IMR-90 (cell line): ENCODE results near the gene CGNL1. TPM values are rescaled to one million over a fixed set of nuclear protein-coding genes. Genes with fewer than 3 reads are reported as not detected.

ENCODE experiments used
- ATAC-seq: fragments of 200-7000 bp; cut with Tn5 transposase; 2 replicates; pipeline ENCODE4 v1.9.1; 2020; ENCODE audit warnings: low read depth, mild to moderate bottlenecking, moderate library complexity
- BruUV-seq: library from RNA; stranded (reverse); fragments of 400-500 nt; replicated peaks from 2 replicates; lab custom pipeline; 2021; lab: Mats Ljungman, UMichigan
- CTCF ChIA-PET: fragments of 300-600 bp; formaldehyde crosslinking; extraction: SDS; loops from one replicate; lab custom pipeline; 2021; ENCODE audit warnings: antibody characterized with exemption; lab: Yijun Ruan, JAX
- POLR2A ChIA-PET: fragments of 300-600 bp; sonication (Branson Sonifier 250); formaldehyde crosslinking; loops from one replicate; lab custom pipeline; 2022; ENCODE audit warnings: antibody characterized with exemption; ENCODE audit not compliant: unreplicated experiment; lab: Charles Lee
- DNase-seq: peaks from one replicate; pipeline ENCODE4 v3.0.0; 2013
- H2AFZ ChIP-seq: replicated peaks from 2 replicates; pipeline ENCODE3; 2013; ENCODE audit warnings: low read length, mild to moderate bottlenecking; ENCODE audit not compliant: poor library complexity
- H2AK5ac ChIP-seq: 2 replicates; pipeline ENCODE4 v1.6.1; 2013; ENCODE audit warnings: low read depth, low read length, inconsistent platforms
- H2AK9ac ChIP-seq: replicated peaks from 2 replicates; pipeline ENCODE3; 2013; ENCODE audit warnings: mild to moderate bottlenecking, low read depth, low read length, moderate library complexity; ENCODE audit not compliant: poor library complexity
- H2BK120ac ChIP-seq: 2 replicates; pipeline ENCODE4 v1.6.1; 2013; ENCODE audit warnings: low read depth, low read length, inconsistent platforms
- H2BK15ac ChIP-seq: 3 replicates; pipeline ENCODE4 v1.6.1; 2013; ENCODE audit warnings: low read depth, low read length, inconsistent platforms
- H2BK20ac ChIP-seq: 2 replicates; pipeline ENCODE4 v1.6.1; 2013; ENCODE audit warnings: low read depth, mild to moderate bottlenecking, inconsistent platforms, low read length, moderate library complexity
- H2BK5ac ChIP-seq: 2 replicates; pipeline ENCODE4 v1.6.1; 2013; ENCODE audit warnings: mild to moderate bottlenecking, low read depth, low read length, inconsistent platforms; ENCODE audit not compliant: poor library complexity, severe bottlenecking
- H3K14ac ChIP-seq: replicated peaks from 2 replicates; pipeline ENCODE4 v1.6.1; 2013; ENCODE audit warnings: low read depth, low read length, inconsistent platforms
- H3K18ac ChIP-seq: 2 replicates; pipeline ENCODE4 v1.6.1; 2013; ENCODE audit warnings: low read depth, low read length, control low read depth
- H3K23ac ChIP-seq: 2 replicates; pipeline ENCODE4 v1.6.1; 2013; ENCODE audit warnings: low read depth, low read length, inconsistent platforms
- H3K27ac ChIP-seq: 2 replicates; pipeline ENCODE4 v1.5.1; 2013; ENCODE audit warnings: mild to moderate bottlenecking, control low read depth, low read length; ENCODE audit not compliant: insufficient read depth
- H3K27me3 ChIP-seq: 2 replicates; pipeline ENCODE4 v1.6.1; 2013; ENCODE audit warnings: low read length; ENCODE audit not compliant: control insufficient read depth, insufficient read depth
- H3K36me3 ChIP-seq: 2 replicates; pipeline ENCODE4 v1.6.1; 2013; ENCODE audit warnings: low read length, mixed read lengths; ENCODE audit not compliant: control insufficient read depth, insufficient read depth
- H3K4ac ChIP-seq: 2 replicates; pipeline ENCODE4 v1.6.1; 2013; ENCODE audit warnings: low read depth, low read length, inconsistent platforms
- H3K4me1 ChIP-seq: 2 replicates; pipeline ENCODE4 v1.6.1; 2013; ENCODE audit warnings: low read length, mixed read lengths; ENCODE audit not compliant: control insufficient read depth, insufficient read depth
- H3K4me2 ChIP-seq: 2 replicates; pipeline ENCODE4 v1.6.1; 2013; ENCODE audit warnings: low read depth, mild to moderate bottlenecking, control low read depth, low read length, moderate library complexity
- H3K4me3 ChIP-seq: 2 replicates; pipeline ENCODE4 v1.5.1; 2013; ENCODE audit warnings: low read depth, mild to moderate bottlenecking, control low read depth, low read length, moderate library complexity; ENCODE audit not compliant: insufficient read depth
- H3K56ac ChIP-seq: 2 replicates; pipeline ENCODE4 v1.6.1; 2013; ENCODE audit warnings: low read length, inconsistent platforms; ENCODE audit not compliant: insufficient read depth; ENCODE audit errors: extremely low read depth
- H3K79me1 ChIP-seq, 2 experiments: 2 replicates each; pipeline ENCODE4 v1.6.1; 2013; ENCODE audit warnings: low read length in 2 of 2, inconsistent platforms in 1 of 2, low read depth in 1 of 2
- H3K9ac ChIP-seq: 2 replicates; pipeline ENCODE4 v1.6.1; 2013; ENCODE audit warnings: low read depth, low read length, control low read depth
- H3K9me1 ChIP-seq: 2 replicates; pipeline ENCODE4 v1.6.1; 2013; ENCODE audit warnings: low read length, inconsistent platforms; ENCODE audit not compliant: insufficient read depth
- H3K9me3 ChIP-seq: 2 replicates; pipeline ENCODE4 v1.6.1; 2013; ENCODE audit warnings: low read length; ENCODE audit not compliant: control insufficient read depth, insufficient read depth
- H4K20me1 ChIP-seq: 2 replicates; pipeline ENCODE4 v1.6.1; 2013; ENCODE audit warnings: low read length, inconsistent platforms; ENCODE audit not compliant: insufficient read depth
- H4K5ac ChIP-seq: 2 replicates; pipeline ENCODE4 v1.6.1; 2013; ENCODE audit warnings: mild to moderate bottlenecking, low read depth, low read length, control low read depth
- H4K8ac ChIP-seq, 2 experiments: 2 replicates each; pipeline ENCODE4 v1.6.1; 2013; ENCODE audit warnings: low read depth in 2 of 2, low read length in 2 of 2, control low read depth in 1 of 2, inconsistent platforms in 1 of 2
- H4K91ac ChIP-seq: 2 replicates; pipeline ENCODE4 v1.6.1; 2013; ENCODE audit warnings: low read depth, low read length, inconsistent platforms; ENCODE audit not compliant: insufficient read depth
- BHLHE40 ChIP-seq: fragments of 150-350 bp; IDR thresholded peaks from 2 replicates; pipeline ENCODE4 v1.6.1; 2016; ENCODE audit warnings: mild to moderate bottlenecking, low read depth, low read length
- CEBPB ChIP-seq: IDR thresholded peaks from 2 replicates; pipeline ENCODE4 v1.6.1; 2012; ENCODE audit warnings: low read depth, low read length, improper control_type of control experiment
- CHD1 ChIP-seq: IDR thresholded peaks from 2 replicates; pipeline ENCODE4 v1.6.1; 2012; ENCODE audit warnings: low read depth, low read length, improper control_type of control experiment
- CTCF ChIP-seq: conservative IDR thresholded peaks from 2 replicates; pipeline ENCODE4 v1.5.1; 2012; ENCODE audit warnings: mild to moderate bottlenecking, low read depth, low read length, improper control_type of control experiment
- ELK1 ChIP-seq: fragments of 150-350 bp; IDR thresholded peaks from 2 replicates; pipeline ENCODE4 v1.6.1; 2016; ENCODE audit warnings: low read depth, mild to moderate bottlenecking, low read length, moderate library complexity, borderline replicate concordance
- FOS ChIP-seq: fragments of 150-350 bp; IDR thresholded peaks from 2 replicates; pipeline ENCODE4 v1.6.1; 2016; ENCODE audit warnings: low read depth, low read length
- MAFK ChIP-seq: IDR thresholded peaks from 2 replicates; pipeline ENCODE4 v1.6.1; 2012; ENCODE audit warnings: low read depth, low read length, improper control_type of control experiment
- MAZ ChIP-seq: IDR thresholded peaks from 2 replicates; pipeline ENCODE4 v1.6.1; 2012; ENCODE audit warnings: low read depth, mild to moderate bottlenecking, low read length, improper control_type of control experiment, moderate library complexity, borderline replicate concordance
- MXI1 ChIP-seq: IDR thresholded peaks from 2 replicates; pipeline ENCODE4 v1.6.1; 2012; ENCODE audit warnings: low read depth, mild to moderate bottlenecking, low read length, moderate library complexity, borderline replicate concordance
- NFE2L2 ChIP-seq: fragments of 150-350 bp; IDR thresholded peaks from 2 replicates; pipeline ENCODE4 v1.6.1; 2016; ENCODE audit warnings: low read depth, mild to moderate bottlenecking, low read length
- POLR2A ChIP-seq: IDR thresholded peaks from 2 replicates; pipeline ENCODE4 v1.6.1; 2012; ENCODE audit warnings: mild to moderate bottlenecking, low read depth, low read length
- RAD21 ChIP-seq: IDR thresholded peaks from 2 replicates; pipeline ENCODE4 v1.6.1; 2012; ENCODE audit warnings: low read length, improper control_type of control experiment
- RCOR1 ChIP-seq: IDR thresholded peaks from 2 replicates; pipeline ENCODE4 v1.6.1; 2012; ENCODE audit warnings: mild to moderate bottlenecking, low read length, improper control_type of control experiment; ENCODE audit not compliant: insufficient replicate concordance
- RFX5 ChIP-seq: IDR thresholded peaks from 2 replicates; pipeline ENCODE4 v1.8.0; 2012; ENCODE audit warnings: low read depth, mild to moderate bottlenecking, low read length, moderate library complexity
- SMC3 ChIP-seq: fragments of 150-350 bp; IDR thresholded peaks from 2 replicates; pipeline ENCODE4 v1.6.1; 2016; ENCODE audit warnings: low read depth, mild to moderate bottlenecking, antibody characterized with exemption, low read length, moderate library complexity
- USF2 ChIP-seq: fragments of 150-350 bp; IDR thresholded peaks from 2 replicates; pipeline ENCODE4 v1.6.1; 2017; ENCODE audit warnings: mild to moderate bottlenecking, antibody characterized with exemption, low read length, low read depth
- WGBS, 2 experiments: methylation state at CpG; one replicate each; pipeline versions ENCODE4 v1.1.5 to v1.1.7; 2013; ENCODE audit warnings: missing lambda C conversion rate in 2 of 2; ENCODE audit not compliant: insufficient read length in 1 of 2; ENCODE audit errors: extremely low coverage in 2 of 2; 5-methylcytosine and 5-hydroxymethylcytosine counted together
- dilution Hi-C: fragments of 300-500 bp; cut with HindIII; formaldehyde crosslinking; loops from one replicate; pipeline ENCODE4 v1.14.3; 2018; ENCODE audit warnings: low sequenced_read_pairs; ENCODE audit not compliant: unreplicated experiment
- in situ Hi-C: fragments of 300-500 bp; cut with MboI; formaldehyde crosslinking; loops from 3 replicates; pipeline ENCODE4 v1.14.3; 2019; ENCODE audit warnings: low sequenced_read_pairs, inconsistent platforms, mixed read lengths
- intact Hi-C: fragments of 100-400 bp; cut with micrococcal nuclease; formaldehyde crosslinking; loops from 2 replicates; pipeline ENCODE4 v1.10.0; 2022
- polyA plus RNA-seq, 3 experiments: library from polyadenylated mRNA; depleted of rRNA; stranded (reverse); fragments of >200 nt; gene quantifications; 2 replicates each; pipeline ENCODE4 v1.2.3, GENCODE V29; 2012; ENCODE audit warnings: low replicate concordance in 1 of 3
- total RNA-seq: library from RNA; depleted of rRNA; stranded (reverse); fragments of >200 nt; gene quantifications from 2 replicates; pipeline ENCODE4 v1.2.3, GENCODE V29; 2012

Gene CGNL1
- total and polyA plus RNA-seq, 2 of the 4 experiments (the other 2 are of a cell fraction), result 0.07 to 0.18 TPM

- H3K27me3 ChIP-seq, result peaks cover 22% of the 10 kb centered on the region
- POLR2A ChIA-PET, result no interaction called here
- H3K79me1 ChIP-seq, result no peaks in the 10 kb centered on the region
- H2BK5ac ChIP-seq, result no peak overlapping the region
- DNase-seq (no peak), ATAC-seq (no peak)
- H2BK20ac ChIP-seq, result no peak overlapping the region
- no peak overlapping the region for H3K9ac ChIP-seq
- H2AK9ac ChIP-seq, result no peak overlapping the region
- CTCF ChIA-PET, result no interaction called here
- no peaks in the 10 kb centered on the region for H3K9me1 ChIP-seq
- no peak overlapping the region for H3K27ac ChIP-seq
- H2AK5ac ChIP-seq, result no peak overlapping the region
- H3K4ac ChIP-seq, result no peak overlapping the region
- no peaks in the 10 kb centered on the region for H3K9me3 ChIP-seq
- H2BK120ac ChIP-seq, result no peak overlapping the region
- H3K14ac ChIP-seq, result no peak overlapping the region
- TF ChIP-seq RFX5 (no peak), RAD21 (no peak), MAFK (no peak), NFE2L2 (no peak), FOS (no peak), RCOR1 (no peak), BHLHE40 (no peak), CEBPB (no peak), CHD1 (no peak), SMC3 (no peak), MAZ (no peak), POLR2A (no peak), CTCF (no peak), USF2 (no peak), ELK1 (no peak), MXI1 (no peak)
- in situ Hi-C loops, result no loop called here
- peaks cover 3% of the 10 kb centered on the region for H3K4me1 ChIP-seq
- no peak overlapping the region for H3K4me3 ChIP-seq
- H4K91ac ChIP-seq, result no peak overlapping the region
- no peak overlapping the region for H2AFZ ChIP-seq
- H3K56ac ChIP-seq, result no peak overlapping the region
- no peak overlapping the region for H4K5ac ChIP-seq
- no peak overlapping the region for H3K23ac ChIP-seq
- H4K8ac ChIP-seq, result no peak overlapping the region
- no peak overlapping the region for H3K18ac ChIP-seq
- H3K36me3 ChIP-seq, result no peaks in the 10 kb centered on the region
- H2BK15ac ChIP-seq, result no peak overlapping the region
- no TSS peak for BruUV-seq
- no peaks in the 10 kb centered on the region for H4K20me1 ChIP-seq
- dilution Hi-C loops, result no loop called here
- no CpG with 5 or more reads among the region's 4 CpGs for WGBS, 2 experiments
- intact Hi-C loops, result loop anchor here (5.0 kb wide), 1 partner anchor 92 kb away; no protein-coding TSS in a partner anchor
- H3K4me2 ChIP-seq, result no peak overlapping the region
Observed at GRCh38 chr15:57389991-57390390, 13.7 kb downstream of the CGNL1 start.
